Spleen (tissue), 7 donors: Measurements from ENCODE around the gene HNRNPK.

ENCODE experiments used
- POLR2AphosphoS5 ChIP-seq, 3 donors: sonication (generic); formaldehyde crosslinking; IDR thresholded peaks; one replicate each; pipeline ENCODE4 v1.5.1; 2017; ENCODE audit warnings: antibody characterized with exemption in 3 of 3
- TF ChIP-seq, protein P1 (sequence below), 11 experiments: fragments of 200-600 bp in 7 of 11; fragments of 450-650 bp in 4 of 11; sonication (generic) in 4 of 11; IDR thresholded peaks in 8 of 11; conservative IDR thresholded peaks in 3 of 11; 1 replicate in 7 of 11; 2 replicates in 4 of 11; pipeline versions ENCODE4 v1.4.0 to v1.8.0; 2016 to 2021; ENCODE audit warnings: antibody characterized with exemption in 11 of 11, inconsistent platforms in 4 of 11, mild to moderate bottlenecking in 1 of 11
- donor health status: DM: no; HTN: no; CAD: no; lungs with moderate emphysema.
- donor health status: DM: no; HTN: no; CAD: no.
- donor health status: DM: no; HTN: no; CAD: no.

DNA sequence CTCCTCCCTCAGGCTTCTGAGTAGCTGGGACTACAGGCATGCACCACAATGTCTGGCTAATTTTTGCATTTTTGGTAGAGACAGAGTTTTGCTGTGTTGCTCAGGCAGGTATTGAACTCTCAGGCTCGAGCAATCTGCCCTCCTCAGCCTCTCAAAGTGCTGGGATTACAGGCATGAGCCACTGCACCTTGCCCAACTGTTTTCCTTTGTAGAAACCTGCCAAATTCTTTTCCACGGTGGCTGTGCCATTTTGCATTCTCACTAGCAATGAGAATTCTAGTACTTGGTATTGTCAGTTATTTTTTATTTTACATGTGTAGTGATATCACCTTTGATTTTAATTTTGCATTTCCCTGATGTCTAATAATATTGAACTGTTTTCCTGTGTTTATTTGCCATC is 8.4 kb upstream of the HNRNPK start:
- TF ChIP-seq, protein P1, sequence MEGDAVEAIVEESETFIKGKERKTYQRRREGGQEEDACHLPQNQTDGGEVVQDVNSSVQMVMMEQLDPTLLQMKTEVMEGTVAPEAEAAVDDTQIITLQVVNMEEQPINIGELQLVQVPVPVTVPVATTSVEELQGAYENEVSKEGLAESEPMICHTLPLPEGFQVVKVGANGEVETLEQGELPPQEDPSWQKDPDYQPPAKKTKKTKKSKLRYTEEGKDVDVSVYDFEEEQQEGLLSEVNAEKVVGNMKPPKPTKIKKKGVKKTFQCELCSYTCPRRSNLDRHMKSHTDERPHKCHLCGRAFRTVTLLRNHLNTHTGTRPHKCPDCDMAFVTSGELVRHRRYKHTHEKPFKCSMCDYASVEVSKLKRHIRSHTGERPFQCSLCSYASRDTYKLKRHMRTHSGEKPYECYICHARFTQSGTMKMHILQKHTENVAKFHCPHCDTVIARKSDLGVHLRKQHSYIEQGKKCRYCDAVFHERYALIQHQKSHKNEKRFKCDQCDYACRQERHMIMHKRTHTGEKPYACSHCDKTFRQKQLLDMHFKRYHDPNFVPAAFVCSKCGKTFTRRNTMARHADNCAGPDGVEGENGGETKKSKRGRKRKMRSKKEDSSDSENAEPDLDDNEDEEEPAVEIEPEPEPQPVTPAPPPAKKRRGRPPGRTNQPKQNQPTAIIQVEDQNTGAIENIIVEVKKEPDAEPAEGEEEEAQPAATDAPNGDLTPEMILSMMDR (IDR thresholded peaks at IDR 0.05 in 8 of 11, conservative IDR thresholded peaks at IDR 0.05 in 3 of 11), result no peak
- TF ChIP-seq POLR2AphosphoS5 (IDR thresholded peaks at IDR 0.05), result no peak
